ENCODE results near the gene LDHAL6B. TPM values are rescaled to one million over a fixed set of nuclear protein-coding genes. Genes with fewer than 3 reads are reported as not detected.

Gene LDHAL6B
- total RNA-seq, 1 donor from 2014 or later = not detected

DNA sequence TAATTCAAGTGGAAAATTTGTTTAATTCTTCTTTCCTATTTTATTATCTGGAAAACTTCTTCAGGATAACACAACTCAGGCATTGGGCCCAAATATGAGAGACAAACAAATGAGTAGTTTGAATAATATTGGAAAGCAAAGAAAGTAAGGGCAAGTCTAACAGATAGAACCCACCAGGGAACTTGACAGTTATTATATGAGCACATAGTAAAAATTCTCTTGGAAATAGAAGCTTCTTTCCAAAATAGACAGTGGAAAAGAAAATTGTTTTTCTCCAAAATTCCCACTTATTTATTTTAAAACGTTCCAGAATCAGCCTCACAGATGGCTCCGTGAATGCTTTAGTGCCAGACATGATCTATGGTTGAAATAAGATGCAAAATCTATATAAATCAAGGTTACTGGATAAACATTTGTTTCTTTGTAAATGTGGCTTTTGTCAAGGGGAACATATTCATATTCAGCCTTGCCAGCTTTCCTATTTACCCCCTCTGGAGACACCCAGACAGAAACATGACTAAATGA lies 23.9 kb downstream of the LDHAL6B start:
- no peak for DNase-seq (ENCODE audit: low read depth)
- Histone ChIP-seq H3K36me3 (ENCODE audit: insufficient read depth, low read length) (peaks cover 17% of the 10 kb centered on the region), H3K9me3 (ENCODE audit: insufficient read depth, low read depth, low read length) (no peaks in the 10 kb centered on the region), H3K4me1 (ENCODE audit: insufficient read depth, low read length) (peaks cover 15% of the 10 kb centered on the region), H4K20me1 (ENCODE audit: insufficient read depth, low read length) (peaks cover 5% of the 10 kb centered on the region), H3K27ac (ENCODE audit: low read depth, low read length) (no peak overlapping the region), H3K4me2 (ENCODE audit: low read length) (no peak overlapping the region), H3K79me2 (ENCODE audit: insufficient read depth, low read length) (peaks cover 2% of the 10 kb centered on the region), H3K27me3 (ENCODE audit: insufficient read depth, low read length) (no peaks in the 10 kb centered on the region), H3K4me3 (ENCODE audit: insufficient read depth, low read depth, low read length) (no peak overlapping the region), H3K9ac (ENCODE audit: low read length) (no peak overlapping the region), H2AFZ (ENCODE audit: low read depth, low read length) (no peak overlapping the region)
- peaks cover 18% of the 10 kb centered on the region for H3K36me3 Mint-ChIP-seq (ENCODE audit: low read depth, unreplicated experiment)
- H3K27me3 Mint-ChIP-seq (ENCODE audit: low read depth, unreplicated experiment) = no peaks in the 10 kb centered on the region
- no peak for FAIRE-seq
- H3K9me3 Mint-ChIP-seq (ENCODE audit: unreplicated experiment) = peaks cover 1% of the 10 kb centered on the region
- no peak overlapping the region for H3K4me3 Mint-ChIP-seq (ENCODE audit: unreplicated experiment)
- TF ChIP-seq, protein P1, sequence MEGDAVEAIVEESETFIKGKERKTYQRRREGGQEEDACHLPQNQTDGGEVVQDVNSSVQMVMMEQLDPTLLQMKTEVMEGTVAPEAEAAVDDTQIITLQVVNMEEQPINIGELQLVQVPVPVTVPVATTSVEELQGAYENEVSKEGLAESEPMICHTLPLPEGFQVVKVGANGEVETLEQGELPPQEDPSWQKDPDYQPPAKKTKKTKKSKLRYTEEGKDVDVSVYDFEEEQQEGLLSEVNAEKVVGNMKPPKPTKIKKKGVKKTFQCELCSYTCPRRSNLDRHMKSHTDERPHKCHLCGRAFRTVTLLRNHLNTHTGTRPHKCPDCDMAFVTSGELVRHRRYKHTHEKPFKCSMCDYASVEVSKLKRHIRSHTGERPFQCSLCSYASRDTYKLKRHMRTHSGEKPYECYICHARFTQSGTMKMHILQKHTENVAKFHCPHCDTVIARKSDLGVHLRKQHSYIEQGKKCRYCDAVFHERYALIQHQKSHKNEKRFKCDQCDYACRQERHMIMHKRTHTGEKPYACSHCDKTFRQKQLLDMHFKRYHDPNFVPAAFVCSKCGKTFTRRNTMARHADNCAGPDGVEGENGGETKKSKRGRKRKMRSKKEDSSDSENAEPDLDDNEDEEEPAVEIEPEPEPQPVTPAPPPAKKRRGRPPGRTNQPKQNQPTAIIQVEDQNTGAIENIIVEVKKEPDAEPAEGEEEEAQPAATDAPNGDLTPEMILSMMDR (IDR thresholded peaks at IDR 0.05; ENCODE audit: insufficient read depth, low read depth, low read length) = no peak
- TF ChIP-seq EZH2 (IDR thresholded peaks at IDR 0.05; ENCODE audit: insufficient read depth, low read length) = no peak
- no peak overlapping the region for H3K27ac Mint-ChIP-seq (ENCODE audit: unreplicated experiment)
- H3K4me1 Mint-ChIP-seq (ENCODE audit: low read depth, unreplicated experiment) = peaks cover 12% of the 10 kb centered on the region

DNA sequence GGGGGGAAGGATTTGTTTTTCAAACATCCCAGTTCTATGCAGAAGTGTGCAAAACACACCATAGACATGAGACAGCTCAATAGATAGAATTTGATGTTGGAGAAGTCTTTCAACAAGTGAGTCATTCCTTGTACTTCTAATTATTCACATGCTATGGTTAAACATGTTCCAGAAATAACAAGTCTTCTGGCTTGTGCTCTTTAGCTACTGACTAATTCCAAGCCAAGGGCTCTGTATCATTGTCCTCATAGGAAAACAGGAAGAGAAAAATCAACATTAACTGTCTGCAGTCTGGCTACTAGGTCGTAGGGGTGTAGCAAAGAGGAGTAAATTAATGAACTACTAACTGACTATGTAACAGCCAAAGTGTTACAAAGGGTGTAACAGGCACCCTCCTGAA lies 25.8 kb downstream of the LDHAL6B start:
- Mint-ChIP-seq H3K4me3 (ENCODE audit: unreplicated experiment) (no peak overlapping the region), H3K4me1 (ENCODE audit: low read depth, unreplicated experiment) (peaks cover 12% of the 10 kb centered on the region), H3K27me3 (ENCODE audit: low read depth, unreplicated experiment) (no peaks in the 10 kb centered on the region), H3K36me3 (ENCODE audit: low read depth, unreplicated experiment) (peaks cover 15% of the 10 kb centered on the region), H3K9me3 (ENCODE audit: unreplicated experiment) (peaks cover 1% of the 10 kb centered on the region), H3K27ac (ENCODE audit: unreplicated experiment) (peak overlapping the region; percentile 4)
- H3K27me3 ChIP-seq (ENCODE audit: insufficient read depth, low read length) = no peaks in the 10 kb centered on the region
- peaks cover 11% of the 10 kb centered on the region for H3K36me3 ChIP-seq (ENCODE audit: insufficient read depth, low read length)
- H3K4me1 ChIP-seq (ENCODE audit: insufficient read depth, low read length) = peaks cover 22% of the 10 kb centered on the region
- peaks cover 3% of the 10 kb centered on the region for H3K79me2 ChIP-seq (ENCODE audit: insufficient read depth, low read length)
- peak overlapping the region; percentile 71 for H3K4me2 ChIP-seq (ENCODE audit: low read length)
- no peak overlapping the region for H2AFZ ChIP-seq (ENCODE audit: low read depth, low read length)
- TF ChIP-seq EZH2 (IDR thresholded peaks at IDR 0.05; ENCODE audit: insufficient read depth, low read length) = no peak
- TF ChIP-seq, protein P1 (IDR thresholded peaks at IDR 0.05; ENCODE audit: insufficient read depth, low read depth, low read length) = no peak
- peak overlapping the region; percentile 59 for H3K9ac ChIP-seq (ENCODE audit: low read length)
- H3K9me3 ChIP-seq (ENCODE audit: insufficient read depth, low read depth, low read length) = no peaks in the 10 kb centered on the region
- peak overlapping the region; percentile 82 for H3K27ac ChIP-seq (ENCODE audit: low read depth, low read length)
- peaks cover 5% of the 10 kb centered on the region for H4K20me1 ChIP-seq (ENCODE audit: insufficient read depth, low read length)
- DNase-seq (ENCODE audit: low read depth) (peak; percentile 95), FAIRE-seq (peak; percentile 96)
- no peak overlapping the region for H3K4me3 ChIP-seq (ENCODE audit: insufficient read depth, low read depth, low read length)

DNA sequence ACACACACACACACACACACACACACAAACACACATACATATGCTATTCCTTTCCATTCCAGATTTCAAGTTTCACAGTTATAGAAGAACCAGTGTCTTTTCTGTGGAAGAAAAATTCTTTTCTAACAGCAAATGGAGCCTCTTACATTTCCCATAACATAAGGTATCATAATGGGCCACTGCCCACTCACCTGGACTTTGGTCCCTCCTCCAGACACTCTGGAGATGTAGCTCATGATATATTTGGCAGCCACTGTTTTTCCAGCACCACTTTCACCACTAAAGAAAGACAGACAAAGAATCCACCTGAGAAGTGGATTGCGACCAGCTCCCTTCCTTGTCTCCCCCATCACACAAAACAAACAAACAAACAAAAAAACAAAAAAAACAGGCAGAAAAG lies 29.8 kb downstream of the LDHAL6B start:
- Histone ChIP-seq H3K4me1 (ENCODE audit: insufficient read depth, low read length) (peaks cover 22% of the 10 kb centered on the region), H4K20me1 (ENCODE audit: insufficient read depth, low read length) (peaks cover 5% of the 10 kb centered on the region), H3K36me3 (ENCODE audit: insufficient read depth, low read length) (peaks cover 5% of the 10 kb centered on the region), H3K4me3 (ENCODE audit: insufficient read depth, low read depth, low read length) (no peak overlapping the region), H2AFZ (ENCODE audit: low read depth, low read length) (no peak overlapping the region), H3K79me2 (ENCODE audit: insufficient read depth, low read length) (peaks cover 19% of the 10 kb centered on the region), H3K27ac (ENCODE audit: low read depth, low read length) (no peak overlapping the region), H3K4me2 (ENCODE audit: low read length) (no peak overlapping the region), H3K9ac (ENCODE audit: low read length) (no peak overlapping the region), H3K27me3 (ENCODE audit: insufficient read depth, low read length) (no peaks in the 10 kb centered on the region), H3K9me3 (ENCODE audit: insufficient read depth, low read depth, low read length) (no peaks in the 10 kb centered on the region)
- DNase-seq (ENCODE audit: low read depth) (no peak), FAIRE-seq (no peak)
- no peak overlapping the region for H3K4me3 Mint-ChIP-seq (ENCODE audit: unreplicated experiment)
- no peak overlapping the region for H3K27ac Mint-ChIP-seq (ENCODE audit: unreplicated experiment)
- peaks cover 1% of the 10 kb centered on the region for H3K9me3 Mint-ChIP-seq (ENCODE audit: unreplicated experiment)
- peaks cover 15% of the 10 kb centered on the region for H3K4me1 Mint-ChIP-seq (ENCODE audit: low read depth, unreplicated experiment)
- no peaks in the 10 kb centered on the region for H3K27me3 Mint-ChIP-seq (ENCODE audit: low read depth, unreplicated experiment)
- TF ChIP-seq EZH2 (IDR thresholded peaks at IDR 0.05; ENCODE audit: insufficient read depth, low read length) = no peak
- TF ChIP-seq, protein P1 (IDR thresholded peaks at IDR 0.05; ENCODE audit: insufficient read depth, low read depth, low read length) = no peak
- H3K36me3 Mint-ChIP-seq (ENCODE audit: low read depth, unreplicated experiment) = peaks cover 15% of the 10 kb centered on the region
